ENCODE data around the gene NSMCE1.

Gene NSMCE1

GRCh38 chr16:27268376-27269299 lies at the start of gene NSMCE1:
Gene NSMCE1, minus strand, starts transcription at chr16:27268772. Its CDS starts 11,202 bp downstream, at chr16:27257570.
- DNase-seq: peak; percentile 91

GRCh38 chr16:27317738-27318391 lies 49.3 kb upstream of the NSMCE1 start:
- no peak for DNase-seq

DNA sequence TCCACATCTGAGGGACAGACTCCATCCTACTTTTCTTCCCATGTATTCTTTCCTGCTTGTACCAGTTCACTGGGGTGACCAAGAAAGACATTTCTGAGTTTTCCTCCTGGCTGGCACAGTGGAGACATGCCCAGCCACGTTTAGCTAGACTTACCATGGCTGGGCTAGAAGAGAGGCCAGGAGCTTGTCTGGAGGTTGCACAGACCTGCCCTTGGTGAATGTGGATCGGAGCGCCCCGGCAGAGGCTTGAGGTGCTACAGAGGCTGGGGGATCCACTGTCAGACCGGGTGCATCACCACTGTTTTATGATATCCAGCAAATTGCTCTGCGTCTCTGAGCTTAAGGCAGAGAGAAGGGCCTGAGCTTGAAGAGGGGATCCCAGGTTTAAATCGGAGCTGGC lies 48.7 kb upstream of the NSMCE1 start:
- DNase-seq: no peak

- DNase-seq: no peak
Observed at GRCh38 chr16:27316038-27316680, 47.6 kb upstream of the NSMCE1 start.

GRCh38 chr16:27315333-27316037 lies 46.9 kb upstream of the NSMCE1 start:
- DNase-seq: no peak

DNA sequence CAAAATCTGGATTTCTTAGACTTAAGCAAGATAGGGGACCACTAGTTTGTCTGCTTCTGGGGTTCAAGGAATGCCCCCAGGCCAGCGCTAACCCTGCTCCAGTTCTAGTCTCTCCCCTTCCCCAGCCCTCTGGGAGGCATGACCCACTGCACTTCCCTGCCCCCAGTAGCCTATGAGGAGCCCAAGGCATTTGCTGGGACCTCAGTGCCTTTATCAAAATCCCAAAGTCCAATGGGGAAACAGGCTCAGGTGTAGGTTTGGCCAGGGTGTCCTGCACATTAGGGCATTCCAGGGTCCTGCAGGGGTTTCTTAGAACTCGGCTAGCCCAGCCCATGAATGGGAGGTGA lies 46.4 kb upstream of the NSMCE1 start:
- DNase-seq: no peak

DNA sequence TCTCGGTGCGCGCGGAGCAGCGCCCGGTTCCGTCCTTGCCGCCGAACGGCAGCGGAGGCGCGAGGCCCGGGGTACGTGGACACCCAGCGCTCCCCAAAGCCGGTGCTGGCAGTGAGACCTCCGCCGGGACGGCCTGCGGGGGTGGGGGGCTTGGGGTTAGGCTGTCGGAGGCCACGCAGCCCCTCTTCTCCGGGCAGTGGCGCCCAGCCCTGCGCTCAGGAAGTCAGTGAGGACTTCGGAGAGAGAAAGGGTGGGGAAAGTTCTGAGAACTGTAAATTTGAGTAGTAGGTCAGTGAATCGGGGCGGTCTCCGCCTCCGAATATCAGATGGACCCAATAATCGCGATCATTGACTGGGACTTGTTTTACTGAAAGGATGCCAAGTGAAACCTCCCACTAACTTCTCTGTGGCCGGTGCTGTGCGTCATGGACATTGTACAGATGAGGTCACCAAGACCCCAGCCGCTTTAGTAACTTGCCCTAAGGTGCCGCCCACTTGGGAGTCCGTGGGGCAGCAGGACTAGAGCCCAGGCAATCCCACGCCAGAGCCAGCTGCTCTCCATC lies 45.7 kb upstream of the NSMCE1 start:
- DNase-seq: no peak

- DNase-seq: no peak
Observed at GRCh38 chr16:27313422-27314160, 45.0 kb upstream of the NSMCE1 start, which contains the start of gene IL4R. Gene IL4R, plus strand, starts transcription at chr16:27313974. Its CDS starts 26,230 bp downstream, at chr16:27340204.

GRCh38 chr16:27312580-27313421 lies 44.2 kb upstream of the NSMCE1 start:
- DNase-seq: no peak

DNA sequence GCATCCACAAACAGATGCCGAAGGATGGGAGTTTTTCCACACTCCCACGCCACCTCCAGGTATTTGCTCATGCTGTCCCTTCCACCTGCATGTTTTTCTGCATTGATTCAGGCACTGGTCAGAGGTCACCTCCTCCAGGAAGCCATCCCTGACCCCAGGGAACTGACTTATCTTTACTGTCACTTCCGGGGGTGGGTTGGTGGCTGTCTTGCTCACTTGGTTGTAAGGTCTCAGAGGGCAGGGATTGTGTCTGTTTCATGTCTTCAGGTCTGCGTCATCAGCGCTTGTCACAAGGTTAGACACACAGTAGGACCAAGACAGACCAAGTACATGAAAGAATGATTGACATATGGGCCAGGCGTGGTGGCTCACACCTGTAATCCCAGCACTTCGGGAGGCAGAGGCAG lies 43.3 kb upstream of the NSMCE1 start:
- DNase-seq: no peak

DNA sequence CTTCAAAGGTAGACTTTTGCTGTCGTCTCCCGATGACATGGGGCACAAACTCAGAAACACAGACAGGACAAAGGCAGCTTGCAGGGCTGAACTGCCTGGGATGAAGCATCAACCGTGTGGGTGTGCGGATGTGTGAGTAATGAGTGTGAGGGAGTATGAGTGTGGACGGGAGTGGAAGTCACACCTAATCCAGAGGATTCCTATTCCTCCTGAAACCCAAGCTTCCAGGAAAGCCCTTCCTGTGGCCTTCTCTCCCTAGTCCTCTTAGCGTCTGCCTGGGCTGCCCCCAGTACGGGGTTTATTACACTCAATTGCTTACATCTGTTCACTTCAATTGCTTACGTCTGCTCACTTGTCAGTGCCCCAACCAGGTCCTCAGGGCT lies 42.9 kb upstream of the NSMCE1 start:
- DNase-seq: peak; percentile 70

GRCh38 chr16:27310576-27311447 lies 42.2 kb upstream of the NSMCE1 start:
- DNase-seq: no peak

GRCh38 chr16:27308792-27309191 lies 40.2 kb upstream of the NSMCE1 start:
- no peak for DNase-seq

- DNase-seq: no peak
Observed at GRCh38 chr16:27305839-27306442, 37.4 kb upstream of the NSMCE1 start.

- DNase-seq: no peak
Observed at GRCh38 chr16:27304881-27305745, 36.5 kb upstream of the NSMCE1 start.

DNA sequence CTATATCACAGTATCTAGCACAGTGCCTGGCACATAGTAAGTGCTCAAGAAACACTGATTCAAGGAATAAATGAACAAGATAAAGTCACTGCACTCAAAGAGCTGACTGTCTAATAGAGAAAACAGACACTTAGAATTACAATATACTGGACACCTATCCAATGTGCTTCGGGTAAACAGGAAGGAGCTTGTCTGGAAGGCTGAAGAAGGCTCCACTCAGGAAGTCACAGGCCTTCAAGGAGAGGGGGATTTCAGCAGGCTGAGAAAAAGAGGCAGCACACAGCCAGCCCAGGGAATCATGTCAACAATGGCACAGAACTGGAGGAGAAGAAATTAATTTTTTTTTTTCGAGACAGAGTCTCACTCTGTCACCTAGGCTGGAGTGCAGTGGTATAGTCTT lies 35.5 kb upstream of the NSMCE1 start:
- DNase-seq: no peak

GRCh38 chr16:27303256-27304100 lies 34.9 kb upstream of the NSMCE1 start:
- no peak for DNase-seq

GRCh38 chr16:27302126-27302525 lies 33.6 kb upstream of the NSMCE1 start:
- no peak for DNase-seq
